Renal cortex interstitium (tissue), 11 donors: Measurements from ENCODE around the gene CSNK1A1. TPM values are rescaled to one million over a fixed set of nuclear protein-coding genes. Genes with fewer than 3 reads are reported as not detected.
"Not testable (repeated sequence)": the region's sequence is repeated elsewhere in the genome, so short reads cannot be mapped to it uniquely, and the experiment has no call there.

Source experiments
- DNase-seq, 11 donors: peaks; one replicate each; pipeline ENCODE4 v3.0.0-alpha.2; 2013; ENCODE audit warnings: low read depth in 9 of 11, low spot score in 4 of 11; ENCODE audit errors: extremely low read depth in 1 of 11
- polyA plus RNA-seq, 3 donors: library from polyadenylated mRNA; unstranded; fragments of 120-200 nt; gene quantifications; one replicate each; pipeline ENCODE4 v1.2.1, GENCODE V29; 2013; ENCODE audit not compliant: insufficient read length in 3 of 3

The CSNK1A1 gene
- polyA plus RNA-seq, 3 donors, result 188 to 214 (median 190) TPM

- DNase-seq, result peak in 1 of 11 donors; percentile 50
Measured at GRCh38 chr5:149448831-149449714, 102.2 kb downstream of the CSNK1A1 start.

GRCh38 chr5:149448431-149448830 lies 102.8 kb downstream of the CSNK1A1 start:
- no peak for DNase-seq

- no peak for DNase-seq
Measured at GRCh38 chr5:149447373-149448367, 103.6 kb downstream of the CSNK1A1 start.

GRCh38 chr5:149446794-149447193 lies 104.4 kb downstream of the CSNK1A1 start:
- DNase-seq, result not testable (repeated sequence)

GRCh38 chr5:149445739-149446369 lies 105.4 kb downstream of the CSNK1A1 start:
- DNase-seq, result peak in 1 of 11 donors; percentile 57

GRCh38 chr5:149445343-149445738 lies 105.9 kb downstream of the CSNK1A1 start:
- no peak for DNase-seq

- DNase-seq, result not testable (repeated sequence)
Measured at GRCh38 chr5:149444430-149444829, 106.8 kb downstream of the CSNK1A1 start.

- DNase-seq, result no peak
Measured at GRCh38 chr5:149443210-149443609, 108.0 kb downstream of the CSNK1A1 start.

GRCh38 chr5:149442563-149443182 lies 108.6 kb downstream of the CSNK1A1 start:
- peak in 3 of 11 donors; percentile 61 to 75 (median 70) for DNase-seq

Other genes starting within 250 kb of the CSNK1A1 start
- gene GRPEL2, start 205.9 kb downstream of the CSNK1A1 start, polyA plus RNA-seq, result 10 to 100 TPM; 16.5 to 19.8 (median 18.7) TPM
- 10 to 100 TPM; 16.7 to 18.8 (median 18.8) TPM for gene PCYOX1L, start 193.4 kb downstream of the CSNK1A1 start, polyA plus RNA-seq
- 1 to 10 TPM in 2 of 3 donors, under 1 TPM in 1; 0.62 to 1.4 (median 1.0) TPM for gene IL17B, start 172.1 kb downstream of the CSNK1A1 start, polyA plus RNA-seq
- gene ARHGEF37, start 30.1 kb upstream of the CSNK1A1 start, polyA plus RNA-seq, result 1 to 10 TPM; 4.3 to 7.7 (median 4.3) TPM
- gene PPARGC1B, start 178.9 kb upstream of the CSNK1A1 start, polyA plus RNA-seq, result 1 to 10 TPM; 1.5 to 2.1 (median 1.9) TPM